ENCODE data around the gene INTS14. TPM values are rescaled to one million over a fixed set of nuclear protein-coding genes. Genes with fewer than 3 reads are reported as not detected.
"Not testable (repeated sequence)": the region's sequence is repeated elsewhere in the genome, so short reads cannot be mapped to it uniquely, and the experiment has no call there.

Gene INTS14
- total RNA-seq, 1 experiment from 2014 or later, result 55.3 TPM

- peak; percentile 16 for DNase-seq (ENCODE audit: low read depth)
Observed at GRCh38 chr15:65579762-65580161, 31.2 kb downstream of the INTS14 start.

DNA sequence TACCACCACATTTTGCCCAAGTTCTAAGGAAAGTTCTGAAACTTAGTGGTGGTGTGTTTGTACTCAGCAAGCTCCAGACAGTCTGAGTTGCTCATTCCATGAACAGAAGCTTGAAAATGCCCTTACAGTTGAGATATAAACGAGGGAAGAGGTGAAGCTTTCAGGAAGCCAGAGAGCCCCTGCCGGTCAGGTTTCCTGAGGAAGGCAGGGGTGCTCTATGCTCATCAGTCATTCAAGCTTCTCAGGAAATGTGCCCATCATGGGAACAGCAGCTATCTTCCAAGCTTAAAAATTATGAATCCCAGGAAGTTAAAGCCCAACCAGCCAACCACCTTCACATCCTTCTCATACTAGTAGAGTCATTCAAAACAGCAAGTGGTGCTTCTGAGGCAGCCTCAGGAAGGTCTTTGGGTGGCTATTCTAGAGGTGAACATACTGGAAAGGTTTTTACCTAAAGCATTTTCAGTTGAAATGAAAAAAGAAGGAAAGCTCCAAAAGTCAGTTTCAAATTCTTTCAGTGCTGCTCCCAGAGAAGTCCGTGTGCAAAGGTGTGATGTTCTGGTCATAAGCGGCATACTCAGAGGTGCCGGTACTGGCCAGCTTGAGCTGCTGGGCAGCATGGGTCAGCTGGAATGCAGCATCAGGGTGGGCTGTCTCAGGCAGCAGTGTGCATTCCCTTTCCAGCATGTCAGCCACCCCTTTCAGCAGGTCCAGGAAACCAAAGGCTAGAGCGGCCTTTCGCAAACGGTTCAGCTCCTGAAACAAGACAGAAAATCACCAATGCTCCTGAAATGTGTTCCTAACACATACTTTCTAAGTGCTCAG is 31.8 kb downstream of the INTS14 start:
- no peak for DNase-seq (ENCODE audit: low read depth)

- no peak for DNase-seq (ENCODE audit: low read depth)
Observed at GRCh38 chr15:65577129-65577996, 33.6 kb downstream of the INTS14 start.

- DNase-seq (ENCODE audit: low read depth), result peak; percentile 77
Observed at GRCh38 chr15:65576664-65577063, 34.3 kb downstream of the INTS14 start.

DNA sequence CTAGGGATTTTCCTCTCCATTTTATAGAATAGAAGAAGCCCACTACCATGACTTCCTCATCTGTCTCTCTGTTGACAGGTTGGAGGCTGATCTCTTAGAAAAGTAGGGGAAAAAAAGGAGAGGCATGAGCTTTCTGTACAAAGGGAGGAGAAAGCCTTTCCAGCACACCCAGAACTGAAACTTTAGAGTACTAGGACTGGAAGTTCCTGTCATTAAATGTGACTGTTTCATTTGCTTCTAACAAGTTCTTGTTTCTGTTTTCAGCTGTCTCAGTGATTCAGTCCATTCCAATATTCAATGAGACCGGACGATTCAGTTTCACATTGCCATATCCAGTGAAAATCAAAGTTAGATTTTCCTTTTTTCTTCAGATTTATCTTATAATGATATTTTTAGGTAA is 39.0 kb downstream of the INTS14 start:
- no peak for DNase-seq (ENCODE audit: low read depth)

DNA sequence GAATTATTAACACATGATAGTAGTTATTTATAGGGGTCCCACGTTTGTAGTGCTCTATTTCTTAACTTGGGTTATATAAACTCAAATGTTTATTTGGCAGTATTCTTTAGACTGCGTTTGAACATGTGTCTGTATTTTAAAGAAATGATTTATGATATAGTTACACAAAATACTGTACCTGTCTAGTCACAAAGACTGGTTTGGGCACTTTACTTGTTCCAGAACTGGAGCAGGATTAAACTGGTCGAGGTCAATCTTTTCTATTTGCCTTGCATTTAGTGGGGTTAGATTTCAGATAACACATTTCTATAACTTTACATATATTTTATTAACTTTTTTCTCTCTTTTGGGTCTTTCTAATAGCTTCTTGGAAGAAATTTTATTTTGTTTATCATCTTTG is 41.2 kb downstream of the INTS14 start:
- DNase-seq (ENCODE audit: low read depth), result no peak

GRCh38 chr15:65561934-65562333 is 49.0 kb downstream of the INTS14 start:
- no peak for DNase-seq (ENCODE audit: low read depth)

DNA sequence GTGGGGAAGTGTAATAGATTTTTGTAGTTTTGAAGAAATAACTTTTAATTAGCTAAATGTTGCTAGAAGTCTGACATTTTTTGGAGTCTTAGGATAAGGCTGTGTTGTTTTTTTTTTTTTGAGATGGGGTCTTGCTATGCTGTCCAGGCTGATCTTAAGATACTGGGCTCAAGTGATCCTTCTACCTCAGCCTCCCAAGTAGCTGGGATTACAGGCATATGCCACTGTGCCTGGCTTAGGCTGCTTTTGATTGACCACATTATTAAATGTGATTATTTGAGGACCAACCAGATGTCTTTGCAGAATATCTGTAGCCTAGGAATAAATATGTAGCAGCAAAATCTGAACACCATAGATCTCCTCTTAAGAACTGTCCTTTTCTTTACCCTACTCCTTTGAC is 51.0 kb downstream of the INTS14 start:
- no peak for DNase-seq (ENCODE audit: low read depth)

GRCh38 chr15:65558997-65559760 is 51.8 kb downstream of the INTS14 start:
- DNase-seq (ENCODE audit: low read depth), result no peak

DNA sequence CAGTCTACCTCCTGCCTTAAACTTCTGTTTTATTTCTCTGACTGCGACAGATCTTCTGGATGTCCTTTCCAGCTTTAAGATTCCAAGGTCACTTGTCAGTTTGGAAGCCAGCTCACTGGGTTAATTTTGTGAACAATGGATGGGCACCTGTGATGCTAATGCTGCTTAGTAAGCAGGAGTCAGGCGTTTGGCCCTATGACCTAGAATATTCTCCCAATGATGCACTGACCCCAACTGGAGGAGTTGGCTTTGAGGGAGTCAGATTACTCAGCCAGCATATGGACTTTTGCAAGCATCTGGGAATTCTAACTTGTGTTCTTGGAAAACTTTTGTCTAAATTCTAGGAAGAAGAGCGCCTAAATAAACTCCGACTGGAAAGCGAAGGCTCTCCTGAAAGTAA is 52.6 kb downstream of the INTS14 start:
- peak; percentile 20 for DNase-seq (ENCODE audit: low read depth)

DNA sequence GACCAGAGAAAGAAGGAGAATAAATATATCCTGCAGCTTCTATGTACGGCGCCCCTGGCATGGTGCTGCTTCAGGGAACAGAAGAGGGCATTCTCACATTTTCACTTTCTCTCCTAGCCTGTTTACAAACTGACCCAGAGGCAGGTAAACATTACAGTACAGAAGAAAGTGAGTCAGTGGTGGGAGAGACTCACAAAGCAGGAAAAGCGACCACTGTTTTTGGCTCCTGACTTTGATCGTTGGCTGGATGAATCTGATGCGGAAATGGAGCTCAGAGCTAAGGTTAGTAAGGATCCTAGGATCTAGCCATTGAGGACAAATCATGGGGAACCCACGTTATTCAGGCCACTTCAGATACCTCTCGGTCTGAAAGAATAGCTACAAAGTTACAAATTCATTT is 54.3 kb downstream of the INTS14 start:
- DNase-seq (ENCODE audit: low read depth), result no peak

GRCh38 chr15:65553691-65554090 is 57.2 kb downstream of the INTS14 start:
- no peak for DNase-seq (ENCODE audit: low read depth)

DNA sequence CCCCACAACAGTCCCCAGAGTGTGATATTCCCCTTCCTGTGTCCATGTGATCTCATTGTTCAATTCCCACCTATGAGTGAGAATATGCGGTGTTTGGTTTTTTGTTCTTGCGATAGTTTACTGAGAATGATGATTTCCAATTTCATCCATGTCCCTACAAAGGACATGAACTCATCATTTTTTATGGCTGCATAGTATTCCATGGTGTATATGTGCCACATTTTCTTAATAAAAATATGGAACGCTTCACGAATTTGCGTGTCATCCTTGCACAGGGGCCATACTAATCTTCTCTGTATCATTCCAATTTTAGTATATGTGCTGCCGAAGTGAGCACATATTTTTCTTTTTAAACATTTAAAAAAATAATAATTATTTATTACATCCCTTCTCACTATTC is 58.1 kb downstream of the INTS14 start:
- not testable (repeated sequence) for DNase-seq (ENCODE audit: low read depth)

GRCh38 chr15:65551183-65551582 is 59.7 kb downstream of the INTS14 start:
- no peak for DNase-seq (ENCODE audit: low read depth)

GRCh38 chr15:65550681-65551098 is 60.2 kb downstream of the INTS14 start:
- DNase-seq (ENCODE audit: low read depth), result peak; percentile 53

GRCh38 chr15:65549288-65549687 is 61.6 kb downstream of the INTS14 start:
- DNase-seq (ENCODE audit: low read depth), result not testable (repeated sequence)

GRCh38 chr15:65547841-65548240 is 63.1 kb downstream of the INTS14 start:
- no peak for DNase-seq (ENCODE audit: low read depth)

GRCh38 chr15:65541231-65541820 is 69.6 kb downstream of the INTS14 start:
- peak; percentile 8 for DNase-seq (ENCODE audit: low read depth)

GRCh38 chr15:65540314-65540713 is 70.6 kb downstream of the INTS14 start:
- no peak for DNase-seq (ENCODE audit: low read depth)

GRCh38 chr15:65535192-65535591 is 75.7 kb downstream of the INTS14 start:
- DNase-seq (ENCODE audit: low read depth), result peak; percentile 7

GRCh38 chr15:65533057-65533756 is 77.7 kb downstream of the INTS14 start:
- no peak for DNase-seq (ENCODE audit: low read depth)

All from M059J (cell line).